Hematopoietic multipotent progenitor cell treated with erythropoietin and hydrocortisone succinate and interleukin-3 and kit ligand, for 8 days (in vitro differentiated cells): Measurements from ENCODE around the gene ATP6V0B.

Experiments
- DNase-seq: peaks from one replicate; pipeline ENCODE4 v3.0.0-alpha.2; 2015

Gene ATP6V0B

DNA sequence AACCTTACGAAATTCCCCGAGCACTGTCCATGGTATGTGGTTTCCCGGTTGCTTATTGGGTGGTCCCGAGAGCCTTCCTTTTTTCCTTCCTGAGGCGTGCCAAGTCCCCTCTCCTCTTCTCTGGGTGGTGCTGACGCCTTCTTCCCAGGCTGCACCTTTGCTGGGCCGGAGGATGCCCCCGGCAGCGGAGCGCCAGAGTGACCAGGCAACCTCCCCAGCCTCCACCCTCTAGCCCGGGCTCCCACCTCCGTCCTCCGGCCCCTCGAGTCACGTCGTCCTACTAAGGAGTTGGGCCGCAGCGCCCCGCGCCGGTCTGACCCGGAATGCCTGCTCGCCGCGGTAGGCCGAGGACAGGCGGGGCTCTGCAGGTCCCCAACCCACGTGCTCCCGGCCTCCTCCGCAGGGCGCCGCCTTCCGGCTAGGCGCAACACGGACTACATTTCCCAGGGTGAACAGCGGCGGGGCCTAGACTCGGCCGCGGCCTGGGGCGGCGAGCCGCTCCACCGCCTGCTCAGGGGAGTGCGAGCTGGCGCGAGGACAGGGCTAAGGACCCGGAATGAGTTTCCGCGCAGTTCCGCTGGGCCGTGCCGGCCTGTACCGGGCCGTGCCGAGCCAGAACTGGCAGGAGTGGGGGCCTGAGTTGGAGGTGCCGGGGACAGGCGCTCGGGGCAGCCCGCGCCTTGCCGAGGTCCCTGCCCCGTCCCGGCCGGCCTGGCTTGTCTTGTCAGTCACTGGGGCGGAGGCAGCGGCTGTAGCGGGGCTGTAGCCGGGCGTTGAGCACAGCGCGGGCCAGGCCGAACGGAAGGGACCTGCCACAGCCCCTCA is 28.3 kb upstream of the ATP6V0B start, which contains the start of gene IPO13:
Gene IPO13 (plus strand): TSS at position 715 of the 825 bp plus-strand sequence. CDS start 651 bp downstream, outside the sequence.
- peak; percentile 96 for DNase-seq

GRCh38 chr1:43947061-43947873 is 27.5 kb upstream of the ATP6V0B start:
- no peak for DNase-seq

DNA sequence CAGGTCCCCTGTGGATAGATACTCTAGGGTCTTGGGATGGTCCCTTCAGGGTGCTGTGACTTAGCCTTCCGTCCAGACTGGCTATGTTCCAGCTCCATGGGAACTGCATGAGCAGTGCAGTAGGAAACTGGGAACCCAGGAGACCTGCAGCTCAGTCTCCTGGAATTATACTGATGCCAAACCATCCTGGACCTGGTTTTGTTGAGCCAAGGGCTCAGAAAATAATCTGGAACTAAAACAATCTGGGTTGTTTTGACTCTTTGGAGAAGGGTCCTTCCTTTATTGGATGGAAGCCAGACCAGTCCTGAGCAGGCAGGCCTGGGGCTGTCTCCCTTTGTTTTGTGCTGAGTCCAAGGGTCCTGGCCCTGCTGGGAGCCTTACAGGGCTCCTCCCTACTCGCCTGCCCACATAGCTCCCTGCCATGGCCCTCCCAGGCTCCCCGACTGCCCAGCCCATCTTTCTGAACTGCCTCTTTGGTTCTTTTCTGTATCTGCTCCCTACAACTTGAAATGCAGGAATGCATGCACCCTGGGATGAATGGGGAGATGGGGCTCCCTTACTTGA is 26.8 kb upstream of the ATP6V0B start:
- DNase-seq, result no peak

DNA sequence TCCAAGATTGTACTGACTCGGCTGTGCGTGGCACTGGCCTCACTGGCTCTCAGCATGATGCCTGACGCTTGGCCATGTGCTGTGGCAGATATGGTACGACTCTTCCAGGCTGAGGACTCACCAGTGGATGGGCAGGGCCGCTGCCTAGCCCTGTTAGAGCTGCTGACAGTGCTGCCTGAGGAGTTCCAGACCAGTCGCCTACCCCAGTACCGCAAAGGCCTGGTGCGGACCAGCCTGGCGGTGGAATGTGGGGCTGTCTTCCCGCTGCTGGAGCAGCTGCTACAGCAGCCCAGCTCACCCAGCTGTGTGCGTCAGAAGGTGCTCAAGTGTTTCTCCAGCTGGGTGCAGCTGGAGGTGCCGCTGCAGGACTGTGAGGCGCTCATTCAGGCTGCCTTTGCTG is 25.1 kb upstream of the ATP6V0B start:
- DNase-seq, result no peak

GRCh38 chr1:43951021-43951985 is 23.5 kb upstream of the ATP6V0B start:
- DNase-seq, result no peak

GRCh38 chr1:43952731-43953346 is 21.9 kb upstream of the ATP6V0B start:
- peak; percentile 55 for DNase-seq

- DNase-seq, result no peak
Measured at GRCh38 chr1:43953361-43953760, 21.4 kb upstream of the ATP6V0B start.

GRCh38 chr1:43954036-43954435 is 20.7 kb upstream of the ATP6V0B start:
- no peak for DNase-seq

DNA sequence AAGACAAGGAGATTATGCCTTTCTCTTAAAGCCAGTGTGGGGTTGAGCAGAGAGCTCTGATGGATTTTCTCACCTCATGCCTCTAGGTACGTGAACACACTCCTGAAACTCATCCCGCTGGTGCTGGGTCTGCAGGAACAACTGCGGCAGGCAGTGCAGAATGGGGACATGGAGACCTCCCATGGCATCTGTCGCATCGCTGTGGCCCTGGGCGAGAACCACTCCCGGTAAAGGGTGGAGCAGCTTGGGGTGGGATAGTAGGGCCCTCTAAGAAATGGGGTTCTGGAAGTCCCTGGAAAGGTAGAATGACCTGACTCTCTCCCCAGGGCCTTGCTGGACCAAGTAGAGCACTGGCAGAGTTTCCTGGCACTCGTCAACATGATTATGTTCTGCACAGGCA is 18.5 kb upstream of the ATP6V0B start:
- no peak for DNase-seq

GRCh38 chr1:43957407-43958040 is 17.2 kb upstream of the ATP6V0B start:
- DNase-seq, result no peak

GRCh38 chr1:43958351-43959255 is 16.2 kb upstream of the ATP6V0B start:
- DNase-seq, result peak; percentile 87

- no peak for DNase-seq
Measured at GRCh38 chr1:43960798-43961197, 14.0 kb upstream of the ATP6V0B start.

GRCh38 chr1:43961692-43962091 is 13.1 kb upstream of the ATP6V0B start:
- no peak for DNase-seq

GRCh38 chr1:43962324-43962723 is 12.4 kb upstream of the ATP6V0B start:
- no peak for DNase-seq

- DNase-seq, result no peak
Measured at GRCh38 chr1:43963006-43963405, 11.8 kb upstream of the ATP6V0B start.

GRCh38 chr1:43963890-43964289 is 10.9 kb upstream of the ATP6V0B start:
- no peak for DNase-seq

DNA sequence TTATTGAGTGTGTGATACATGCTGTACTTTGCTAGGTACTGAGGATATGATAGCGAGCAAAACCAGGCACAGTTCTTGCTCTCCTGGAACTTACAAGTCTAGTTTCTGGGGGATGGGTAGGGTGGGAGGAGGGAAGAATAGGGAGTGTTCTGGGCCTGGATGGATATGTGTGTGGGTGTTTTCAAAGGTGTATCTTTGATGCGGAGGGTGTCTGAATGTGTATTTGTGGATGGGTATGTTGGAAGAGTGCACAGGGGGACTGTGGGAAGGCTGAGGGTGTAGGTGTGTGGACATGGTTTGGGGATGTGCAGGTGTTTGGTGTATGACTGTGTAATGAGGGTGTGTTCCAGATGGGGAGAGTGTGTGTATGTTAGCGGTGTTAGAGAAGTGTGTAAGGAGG is 9.4 kb upstream of the ATP6V0B start:
- DNase-seq, result no peak

GRCh38 chr1:43968348-43968948 is 6.3 kb upstream of the ATP6V0B start:
- DNase-seq, result peak; percentile 53

- no peak for DNase-seq
Measured at GRCh38 chr1:43969416-43969745, 5.4 kb upstream of the ATP6V0B start.
